Breast epithelium (tissue), 3 donors: Measurements from ENCODE around the gene TMEM253.

Experiments
- POLR2AphosphoS5 ChIP-seq, 3 donors: sonication (generic); formaldehyde crosslinking; IDR thresholded peaks; one replicate each; pipeline ENCODE4 v1.6.1; 2017; ENCODE audit warnings: antibody characterized with exemption in 3 of 3
- TF ChIP-seq, protein P1 (sequence below), 3 donors: fragments of 450-650 bp; IDR thresholded peaks; one replicate each; pipeline ENCODE4 v1.5.1; 2016 to 2017; ENCODE audit warnings: antibody characterized with exemption in 3 of 3, mild to moderate bottlenecking in 3 of 3, moderate library complexity in 3 of 3

GRCh38 chr14:21092273-21093011 is 8.4 kb upstream of the TMEM253 start:
- TF ChIP-seq, protein P1, sequence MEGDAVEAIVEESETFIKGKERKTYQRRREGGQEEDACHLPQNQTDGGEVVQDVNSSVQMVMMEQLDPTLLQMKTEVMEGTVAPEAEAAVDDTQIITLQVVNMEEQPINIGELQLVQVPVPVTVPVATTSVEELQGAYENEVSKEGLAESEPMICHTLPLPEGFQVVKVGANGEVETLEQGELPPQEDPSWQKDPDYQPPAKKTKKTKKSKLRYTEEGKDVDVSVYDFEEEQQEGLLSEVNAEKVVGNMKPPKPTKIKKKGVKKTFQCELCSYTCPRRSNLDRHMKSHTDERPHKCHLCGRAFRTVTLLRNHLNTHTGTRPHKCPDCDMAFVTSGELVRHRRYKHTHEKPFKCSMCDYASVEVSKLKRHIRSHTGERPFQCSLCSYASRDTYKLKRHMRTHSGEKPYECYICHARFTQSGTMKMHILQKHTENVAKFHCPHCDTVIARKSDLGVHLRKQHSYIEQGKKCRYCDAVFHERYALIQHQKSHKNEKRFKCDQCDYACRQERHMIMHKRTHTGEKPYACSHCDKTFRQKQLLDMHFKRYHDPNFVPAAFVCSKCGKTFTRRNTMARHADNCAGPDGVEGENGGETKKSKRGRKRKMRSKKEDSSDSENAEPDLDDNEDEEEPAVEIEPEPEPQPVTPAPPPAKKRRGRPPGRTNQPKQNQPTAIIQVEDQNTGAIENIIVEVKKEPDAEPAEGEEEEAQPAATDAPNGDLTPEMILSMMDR (IDR thresholded peaks at IDR 0.05): peak; percentile 99 to 100 (median 100)
- TF ChIP-seq POLR2AphosphoS5 (IDR thresholded peaks at IDR 0.05): peak; percentile 53 to 72 (median 67)
